Fibroblast of lung (primary cell): ENCODE measurements around the gene TMEM242. TPM values are rescaled to one million over a fixed set of nuclear protein-coding genes. Genes with fewer than 3 reads are reported as not detected.

Experiments
- DNase-seq, 2 donors: peaks; one replicate each; pipeline versions ENCODE4 v3.0.0 to v3.0.0-alpha.2; 2010; ENCODE audit warnings: low read depth in 2 of 2
- H2AFZ ChIP-seq: 2 replicates; pipeline ENCODE4 v1.5.1; 2012; ENCODE audit warnings: low read length, control low read depth, inconsistent platforms
- H3K27ac ChIP-seq: 2 replicates; pipeline ENCODE4 v1.5.1; 2011; ENCODE audit warnings: low read length, control low read depth; ENCODE audit not compliant: insufficient read depth
- H3K27me3 ChIP-seq: 2 replicates; pipeline ENCODE4 v1.5.1; 2011; ENCODE audit warnings: mild to moderate bottlenecking, low read length; ENCODE audit not compliant: control insufficient read depth, insufficient read depth
- H3K36me3 ChIP-seq: 2 replicates; pipeline ENCODE4 v1.5.1; 2011; ENCODE audit warnings: low read length; ENCODE audit not compliant: control insufficient read depth, insufficient read depth
- H3K4me1 ChIP-seq: 2 replicates; pipeline ENCODE4 v1.5.1; 2011; ENCODE audit warnings: low read length; ENCODE audit not compliant: control insufficient read depth, insufficient read depth; ENCODE audit errors: extremely low read depth
- H3K4me2 ChIP-seq: 2 replicates; pipeline ENCODE4 v1.5.1; 2011; ENCODE audit warnings: low read length, control low read depth; ENCODE audit not compliant: insufficient read depth; ENCODE audit errors: extremely low read depth
- H3K4me3 ChIP-seq, 4 experiments: fragments of 200-600 bp in 1 of 4; sonication (generic) in 1 of 4; replicated peaks in 1 of 4; 2 replicates each; pipeline ENCODE4 v1.5.1; 2011 to 2016; ENCODE audit warnings: low read length in 4 of 4, low read depth in 3 of 4, mild to moderate bottlenecking in 3 of 4, control low read depth in 2 of 4, inconsistent platforms in 1 of 4, mixed read lengths in 1 of 4; ENCODE audit not compliant: insufficient read depth in 1 of 4; ENCODE audit errors: control extremely low read depth in 1 of 4
- H3K79me2 ChIP-seq: 2 replicates; pipeline ENCODE4 v1.5.1; 2012; ENCODE audit warnings: mild to moderate bottlenecking, low read length, inconsistent platforms; ENCODE audit not compliant: control insufficient read depth, insufficient read depth
- H3K9ac ChIP-seq: 2 replicates; pipeline ENCODE4 v1.5.1; 2011; ENCODE audit warnings: mild to moderate bottlenecking, low read length, control low read depth; ENCODE audit not compliant: insufficient read depth
- H3K9me3 ChIP-seq: 2 replicates; pipeline ENCODE4 v1.5.1; 2012; ENCODE audit warnings: low read depth, low read length; ENCODE audit not compliant: control insufficient read depth, insufficient read depth
- H4K20me1 ChIP-seq: 2 replicates; pipeline ENCODE4 v1.5.1; 2011; ENCODE audit warnings: low read length; ENCODE audit not compliant: control insufficient read depth, insufficient read depth; ENCODE audit errors: extremely low read depth
- EZH2 ChIP-seq: IDR thresholded peaks from 2 replicates; pipeline ENCODE4 v1.5.1; 2012; ENCODE audit warnings: low read length, control low read depth, mild to moderate bottlenecking; ENCODE audit errors: missing control alignments
- polyA plus RNA-seq, 2 donors: library from polyadenylated mRNA; depleted of rRNA in 1 of 2; stranded (reverse) in 1 of 2; unstranded in 1 of 2; fragments of >200 nt; gene quantifications; 2 replicates each; pipeline ENCODE4 v1.2.1, GENCODE V29; 2011 to 2012; ENCODE audit warnings: missing spikeins in 1 of 2
- total RNA-seq: library from RNA; depleted of rRNA; stranded (reverse); fragments of >200 nt; gene quantifications from 2 replicates; pipeline ENCODE4 v1.2.1, GENCODE V29; 2014
- TF ChIP-seq, protein P1 (sequence below), 2 donors: IDR thresholded peaks in 1 of 2; conservative IDR thresholded peaks in 1 of 2; 1 replicate in 1 of 2; 2 replicates in 1 of 2; pipeline ENCODE4 v1.5.1; 2011 to 2012; ENCODE audit warnings: low read length in 2 of 2, control low read depth in 1 of 2, inconsistent platforms in 1 of 2, low read depth in 1 of 2, mild to moderate bottlenecking in 1 of 2

Gene TMEM242
- total and polyA plus RNA-seq, 2 donors (not counting 1 experiment from before 2014, with no cell fraction given): 7.3 to 7.8 TPM

- Histone ChIP-seq H3K36me3 (no peaks in the 10 kb centered on the region), H3K9ac (no peak overlapping the region), H3K79me2 (no peaks in the 10 kb centered on the region), H2AFZ (no peak overlapping the region), H3K27ac (no peak overlapping the region), H3K4me2 (no peak overlapping the region), H3K4me1 (no peaks in the 10 kb centered on the region), H3K9me3 (no peaks in the 10 kb centered on the region), H3K27me3 (peaks cover 11% of the 10 kb centered on the region), H3K4me3 (no peak overlapping the region), H4K20me1 (no peaks in the 10 kb centered on the region)
- DNase-seq: no peak
- TF ChIP-seq, protein P1, sequence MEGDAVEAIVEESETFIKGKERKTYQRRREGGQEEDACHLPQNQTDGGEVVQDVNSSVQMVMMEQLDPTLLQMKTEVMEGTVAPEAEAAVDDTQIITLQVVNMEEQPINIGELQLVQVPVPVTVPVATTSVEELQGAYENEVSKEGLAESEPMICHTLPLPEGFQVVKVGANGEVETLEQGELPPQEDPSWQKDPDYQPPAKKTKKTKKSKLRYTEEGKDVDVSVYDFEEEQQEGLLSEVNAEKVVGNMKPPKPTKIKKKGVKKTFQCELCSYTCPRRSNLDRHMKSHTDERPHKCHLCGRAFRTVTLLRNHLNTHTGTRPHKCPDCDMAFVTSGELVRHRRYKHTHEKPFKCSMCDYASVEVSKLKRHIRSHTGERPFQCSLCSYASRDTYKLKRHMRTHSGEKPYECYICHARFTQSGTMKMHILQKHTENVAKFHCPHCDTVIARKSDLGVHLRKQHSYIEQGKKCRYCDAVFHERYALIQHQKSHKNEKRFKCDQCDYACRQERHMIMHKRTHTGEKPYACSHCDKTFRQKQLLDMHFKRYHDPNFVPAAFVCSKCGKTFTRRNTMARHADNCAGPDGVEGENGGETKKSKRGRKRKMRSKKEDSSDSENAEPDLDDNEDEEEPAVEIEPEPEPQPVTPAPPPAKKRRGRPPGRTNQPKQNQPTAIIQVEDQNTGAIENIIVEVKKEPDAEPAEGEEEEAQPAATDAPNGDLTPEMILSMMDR (conservative IDR thresholded peaks at IDR 0.05 in 1 of 2, IDR thresholded peaks at IDR 0.05 in 1 of 2; ENCODE audit: low read depth in 1 of 2, low read length in 2 of 2): no peak
- no peak for TF ChIP-seq EZH2
These were observed 9.5 kb upstream of the TMEM242 start for GRCh38 chr6:157332813-157333212.

DNA sequence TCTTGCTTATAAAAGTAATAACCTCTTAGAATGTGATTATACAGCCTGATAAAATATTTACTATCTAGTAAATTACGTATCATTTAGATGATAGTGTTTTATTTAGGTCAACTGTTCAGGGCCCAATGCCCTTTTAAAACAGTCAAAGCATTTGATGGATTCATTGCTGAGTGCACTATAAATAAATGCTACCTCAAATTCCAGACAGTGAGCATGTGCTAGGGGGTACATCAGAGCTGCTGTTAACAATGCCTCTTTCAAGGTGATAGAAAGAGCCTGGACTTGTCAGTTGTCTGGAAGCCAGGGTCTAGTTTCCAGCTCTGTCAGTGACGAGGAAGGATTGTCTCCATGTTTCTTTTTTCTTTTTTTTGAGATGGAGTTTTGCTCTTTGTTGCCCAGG lies 7.5 kb upstream of the TMEM242 start:
- TF ChIP-seq, protein P1 (conservative IDR thresholded peaks at IDR 0.05 in 1 of 2, IDR thresholded peaks at IDR 0.05 in 1 of 2; ENCODE audit: low read depth in 1 of 2, low read length in 2 of 2): no peak
- TF ChIP-seq EZH2: no peak
- no peaks in the 10 kb centered on the region for H3K79me2 ChIP-seq
- no peak overlapping the region for H3K9ac ChIP-seq
- no peak overlapping the region for H3K27ac ChIP-seq
- no peaks in the 10 kb centered on the region for H3K9me3 ChIP-seq
- H3K27me3 ChIP-seq: peaks cover 7% of the 10 kb centered on the region
- no peaks in the 10 kb centered on the region for H4K20me1 ChIP-seq
- H3K36me3 ChIP-seq: no peaks in the 10 kb centered on the region
- no peak overlapping the region for H3K4me3 ChIP-seq
- H2AFZ ChIP-seq: no peak overlapping the region
- H3K4me1 ChIP-seq: no peaks in the 10 kb centered on the region
- no peak for DNase-seq
- no peak overlapping the region for H3K4me2 ChIP-seq

DNA sequence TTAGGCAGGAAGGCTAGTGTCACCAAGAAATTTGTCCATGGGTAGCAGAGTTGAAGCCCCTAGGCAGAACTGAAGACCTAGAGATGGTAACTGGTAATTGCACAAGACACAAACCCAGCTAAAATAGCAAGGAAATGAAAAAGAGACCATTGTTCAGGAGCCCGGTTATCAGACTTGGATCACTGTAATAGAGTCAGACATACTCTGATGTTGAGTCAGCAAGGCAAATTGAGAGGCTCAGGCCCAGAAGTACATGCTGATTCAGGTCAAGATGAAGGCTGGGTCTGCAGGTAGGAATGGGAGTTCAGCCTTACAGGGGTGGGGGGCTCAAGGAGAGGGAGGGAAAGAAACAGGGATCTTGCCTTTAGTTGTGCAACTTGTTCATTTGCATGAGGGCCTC lies 6.5 kb upstream of the TMEM242 start:
- Histone ChIP-seq H3K4me1 (no peaks in the 10 kb centered on the region), H4K20me1 (no peaks in the 10 kb centered on the region), H3K36me3 (no peaks in the 10 kb centered on the region), H3K79me2 (no peaks in the 10 kb centered on the region), H3K9ac (no peak overlapping the region), H3K4me3 (no peak overlapping the region), H3K4me2 (no peak overlapping the region), H3K27me3 (peaks cover 7% of the 10 kb centered on the region), H2AFZ (no peak overlapping the region), H3K27ac (no peak overlapping the region), H3K9me3 (no peaks in the 10 kb centered on the region)
- no peak for TF ChIP-seq EZH2
- TF ChIP-seq, protein P1 (conservative IDR thresholded peaks at IDR 0.05 in 1 of 2, IDR thresholded peaks at IDR 0.05 in 1 of 2; ENCODE audit: low read depth in 1 of 2, low read length in 2 of 2): no peak
- DNase-seq: peak in 1 of 2 donors; percentile 74
